ENCODE data around the gene RASGRP2.

GRCh38 chr11:64698427-64698826, 45.5 kb downstream of the RASGRP2 start:
- TF ChIP-seq CTCF (conservative IDR thresholded peaks at IDR 0.05) (no peak), ZFX (IDR thresholded peaks at IDR 0.05) (no peak)

Data from C4-2B (cell line).